ENCODE results near the gene SLC25A17.
"Not testable (repeated sequence)": the region's sequence is repeated elsewhere in the genome, so short reads cannot be mapped to it uniquely, and the experiment has no call there.

Gene SLC25A17

DNA sequence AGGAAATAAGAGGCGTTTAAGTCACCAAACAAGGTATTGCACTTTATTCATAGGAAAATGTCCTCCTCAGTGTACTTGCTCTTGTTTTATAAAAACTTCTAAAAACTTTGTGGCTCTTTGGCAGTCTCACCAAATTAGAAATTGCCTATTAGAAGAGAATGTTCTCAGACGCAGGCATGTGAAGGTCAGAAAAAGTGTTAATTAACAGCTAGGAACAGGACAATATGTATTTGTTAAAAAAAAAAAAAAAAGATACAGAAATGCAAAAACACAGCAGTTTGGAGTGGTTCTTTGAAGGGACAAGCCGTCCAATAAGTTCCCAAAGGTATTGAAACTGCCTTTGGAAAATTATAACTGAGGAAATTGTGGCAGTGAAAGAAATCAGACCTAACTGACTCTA, 67.9 kb downstream of the SLC25A17 start:
- no peak for DNase-seq

GRCh38 chr22:40749829-40750228, 69.3 kb downstream of the SLC25A17 start:
- DNase-seq, result no peak

GRCh38 chr22:40748388-40749355, 70.5 kb downstream of the SLC25A17 start:
- DNase-seq, result no peak

DNA sequence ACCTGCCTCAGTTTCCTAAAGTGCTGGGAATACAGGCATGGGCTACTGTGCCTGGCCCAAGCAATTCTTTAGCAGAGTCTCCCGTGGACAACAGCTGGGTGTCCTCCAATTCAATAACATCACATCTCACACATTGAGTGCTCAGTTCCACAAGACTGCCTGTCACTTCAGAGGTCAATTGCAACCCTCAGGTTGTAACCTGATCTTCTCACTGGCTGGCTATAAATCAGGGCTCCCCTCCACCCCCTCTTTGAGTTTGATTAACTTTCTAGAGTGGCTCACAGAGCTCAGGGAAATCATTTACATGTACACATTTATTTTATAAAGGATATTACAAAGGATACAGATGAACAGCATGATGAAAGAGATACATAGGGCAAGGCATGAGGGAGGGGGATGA, 71.8 kb downstream of the SLC25A17 start:
- DNase-seq, result no peak

DNA sequence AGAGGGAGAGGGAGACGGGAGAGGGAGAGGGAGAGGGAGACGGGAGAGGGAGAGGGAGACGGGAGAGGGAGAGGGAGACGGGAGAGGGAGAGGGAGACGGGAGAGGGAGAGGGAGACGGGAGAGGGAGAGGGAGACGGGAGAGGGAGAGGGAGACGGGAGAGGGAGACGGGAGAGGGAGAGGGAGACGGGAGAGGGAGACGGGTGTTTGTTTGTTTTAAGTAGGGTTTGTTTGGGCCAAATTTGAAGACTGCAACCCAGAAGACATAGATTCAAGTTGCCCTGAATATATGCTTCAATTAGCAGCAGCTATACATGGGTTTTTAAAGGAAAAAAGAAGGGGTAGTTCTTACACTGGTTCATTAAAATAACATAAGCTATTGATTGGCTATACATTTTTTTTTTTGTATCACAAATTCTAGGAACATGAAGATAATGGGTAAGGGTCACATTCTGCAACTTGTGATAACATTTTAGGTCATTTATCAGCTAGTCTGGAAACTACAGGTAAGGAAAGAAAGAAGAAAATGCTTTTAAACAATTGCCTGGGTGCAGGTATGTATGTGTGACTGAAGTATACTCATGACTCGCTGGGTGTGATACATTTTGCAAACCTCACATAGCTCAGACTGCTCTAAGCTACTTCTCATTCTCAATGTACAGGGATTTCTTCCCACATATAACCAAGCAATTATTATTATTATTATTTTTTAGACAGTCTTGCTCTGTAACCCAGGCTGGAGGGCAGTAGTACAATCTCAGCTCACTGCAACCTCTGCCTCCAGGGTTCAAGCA, 72.5 kb downstream of the SLC25A17 start:
- DNase-seq, result no peak

- no peak for DNase-seq
Observed at GRCh38 chr22:40743768-40744167, 75.4 kb downstream of the SLC25A17 start.

GRCh38 chr22:40741116-40741515, 78.0 kb downstream of the SLC25A17 start:
- no peak for DNase-seq

DNA sequence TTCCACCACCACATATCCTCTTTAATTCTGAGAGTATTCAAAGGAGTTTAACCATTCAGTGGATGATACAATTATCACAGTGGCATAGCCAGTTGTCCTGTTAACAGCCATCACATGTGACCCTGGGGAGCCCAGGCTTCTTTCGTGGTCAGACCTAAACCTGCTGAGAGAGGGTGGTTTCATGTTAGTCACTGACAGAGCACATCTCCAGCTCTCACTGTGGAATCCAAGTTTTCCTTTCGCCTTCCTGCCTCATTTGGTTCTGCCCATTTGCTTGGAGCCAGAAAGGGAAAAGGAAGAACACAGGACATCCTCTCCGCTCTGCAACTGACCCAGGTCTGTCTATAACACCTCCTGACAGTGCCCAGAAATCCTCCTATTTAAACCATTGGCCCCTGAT, 79.4 kb downstream of the SLC25A17 start:
- no peak for DNase-seq

GRCh38 chr22:40733919-40734318, 85.2 kb downstream of the SLC25A17 start:
- DNase-seq, result no peak

- no peak for DNase-seq
Observed at GRCh38 chr22:40732999-40733292, 86.2 kb downstream of the SLC25A17 start.

DNA sequence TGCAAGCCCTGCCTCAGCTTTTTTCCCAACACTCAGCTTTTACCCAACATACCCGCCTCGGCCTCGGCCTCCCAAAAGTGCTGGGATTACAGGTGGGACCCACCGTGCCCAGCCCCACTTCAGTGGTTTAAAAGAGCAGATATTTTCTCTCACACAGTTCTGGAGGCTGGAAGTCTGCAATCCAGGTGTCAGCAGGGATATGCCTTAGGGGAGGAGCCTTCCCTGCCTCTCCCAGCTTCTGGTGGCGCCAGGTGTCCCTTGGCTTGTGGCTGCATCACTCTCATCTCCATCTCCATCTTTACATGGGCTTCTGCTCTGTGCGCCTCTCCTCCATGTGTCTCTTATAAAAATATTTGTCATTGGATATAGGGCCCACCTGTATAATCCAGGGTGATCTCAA, 89.9 kb downstream of the SLC25A17 start:
- DNase-seq, result no peak

- no peak for DNase-seq
Observed at GRCh38 chr22:40728731-40729189, 90.4 kb downstream of the SLC25A17 start.

DNA sequence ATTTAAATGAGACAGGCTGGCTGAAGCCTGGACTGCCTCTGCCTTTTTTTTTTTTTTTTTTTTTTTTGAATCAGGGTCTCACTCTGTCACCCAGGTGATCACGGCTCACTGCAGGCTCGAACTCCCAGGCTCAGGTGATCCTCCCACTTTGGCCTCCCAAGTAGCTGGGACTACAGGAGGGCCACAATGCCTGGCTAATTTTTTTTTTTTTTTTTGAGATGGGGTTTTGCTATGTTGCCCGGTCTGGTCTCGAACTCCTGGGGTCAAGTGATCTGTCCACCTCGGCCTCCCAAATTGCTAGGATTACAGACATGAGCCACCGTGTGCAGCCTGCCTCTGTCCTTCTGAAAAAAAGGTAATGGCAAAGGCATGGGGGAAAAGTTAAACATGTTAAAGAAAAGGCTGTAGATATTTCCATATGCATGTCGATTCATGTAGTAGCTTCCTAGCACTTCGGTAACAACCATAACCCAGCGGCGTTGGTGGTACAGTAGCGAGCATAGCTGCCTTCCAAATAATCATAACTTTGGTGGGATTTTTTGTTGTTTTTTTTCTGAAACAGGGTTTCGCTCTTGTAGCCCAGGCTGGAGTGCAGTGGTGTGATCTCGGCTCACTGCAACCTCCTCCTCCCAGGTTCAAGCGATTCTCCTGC, 91.1 kb downstream of the SLC25A17 start:
- DNase-seq, result no peak

DNA sequence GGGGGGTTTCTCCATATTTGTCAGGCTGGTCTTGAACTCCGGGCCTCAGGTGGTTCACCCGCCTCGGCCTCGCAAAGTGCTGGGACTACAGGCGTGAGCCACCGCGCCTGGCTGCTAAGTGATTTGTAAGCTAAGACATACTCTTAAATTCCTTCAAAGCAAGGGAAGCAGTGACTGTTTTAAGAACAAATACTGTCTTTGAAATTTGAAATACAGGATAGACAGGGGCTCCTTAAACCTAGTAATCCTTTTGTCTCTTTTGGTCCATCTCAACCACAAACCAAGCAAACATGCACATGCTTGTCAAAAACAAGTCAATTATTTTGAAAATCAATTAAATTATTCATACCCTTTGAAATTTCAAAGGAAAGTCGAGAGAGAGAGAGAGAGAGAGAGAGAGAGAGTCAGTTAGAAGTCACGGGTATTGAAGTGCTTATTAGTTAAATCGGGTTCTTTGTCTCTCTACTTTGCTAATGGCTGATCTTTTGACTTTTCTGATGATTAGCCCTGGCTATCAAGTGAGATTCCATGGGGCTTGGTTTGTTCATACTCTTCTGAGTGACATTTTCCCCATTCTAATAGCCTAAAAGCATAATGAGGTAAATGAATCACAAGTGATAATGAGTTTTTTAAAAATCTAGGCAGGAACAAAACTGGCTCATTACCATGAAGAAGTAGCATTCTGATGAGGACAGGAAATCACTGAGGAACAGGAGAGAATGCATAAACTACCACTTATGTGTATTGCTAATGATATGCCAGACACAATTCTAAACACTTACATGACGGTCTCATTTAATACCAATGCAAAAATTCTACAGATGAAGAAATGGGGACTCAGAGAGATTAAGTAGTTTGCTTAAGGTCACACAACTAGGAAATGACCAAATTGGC, 91.8 kb downstream of the SLC25A17 start:
- no peak for DNase-seq

DNA sequence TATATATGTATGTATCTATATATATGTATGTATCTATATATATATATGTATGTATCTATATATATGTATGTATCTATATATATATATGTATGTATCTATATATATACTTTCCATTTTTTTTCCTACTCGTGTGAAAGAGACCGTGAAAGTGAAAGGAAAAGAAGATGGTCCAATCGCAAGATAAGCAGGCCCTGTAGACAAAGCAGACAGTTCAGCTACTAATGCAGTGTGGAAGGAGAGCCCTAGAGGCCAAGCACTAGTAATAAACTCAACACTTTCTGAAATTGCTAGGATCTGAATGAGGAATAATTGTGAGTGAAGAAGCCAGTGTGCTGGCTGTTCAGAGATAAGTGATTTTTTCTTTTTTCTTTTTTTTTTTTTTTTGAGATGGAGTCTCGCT, 92.6 kb downstream of the SLC25A17 start:
- no peak for DNase-seq

DNA sequence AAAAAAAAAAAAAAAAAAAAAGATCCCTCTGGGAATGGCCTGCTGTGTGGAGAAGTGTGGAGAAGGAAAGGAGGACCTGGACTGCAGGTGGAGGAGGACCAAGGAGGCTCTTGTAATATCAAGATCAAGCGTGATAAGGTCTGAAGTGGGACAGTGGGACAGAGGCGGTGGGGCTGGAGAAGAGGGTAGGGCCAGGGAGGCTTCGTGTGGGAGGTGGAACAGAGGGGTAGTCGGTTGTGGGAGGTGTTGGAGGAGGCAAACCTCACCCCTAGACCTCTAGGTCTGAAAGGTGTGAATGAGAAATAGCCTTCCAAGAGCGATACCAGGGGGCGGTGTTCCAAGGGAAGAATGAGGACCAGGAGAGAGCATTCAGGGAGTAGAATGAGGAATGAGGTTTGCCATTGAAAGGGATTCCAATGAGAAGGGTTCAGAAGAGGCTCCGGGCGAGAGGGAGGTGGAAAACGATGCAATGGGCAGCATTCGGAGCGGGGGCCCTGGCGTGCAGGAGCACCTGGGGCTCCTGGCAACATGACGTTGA, 95.7 kb downstream of the SLC25A17 start:
- DNase-seq, result no peak

DNA sequence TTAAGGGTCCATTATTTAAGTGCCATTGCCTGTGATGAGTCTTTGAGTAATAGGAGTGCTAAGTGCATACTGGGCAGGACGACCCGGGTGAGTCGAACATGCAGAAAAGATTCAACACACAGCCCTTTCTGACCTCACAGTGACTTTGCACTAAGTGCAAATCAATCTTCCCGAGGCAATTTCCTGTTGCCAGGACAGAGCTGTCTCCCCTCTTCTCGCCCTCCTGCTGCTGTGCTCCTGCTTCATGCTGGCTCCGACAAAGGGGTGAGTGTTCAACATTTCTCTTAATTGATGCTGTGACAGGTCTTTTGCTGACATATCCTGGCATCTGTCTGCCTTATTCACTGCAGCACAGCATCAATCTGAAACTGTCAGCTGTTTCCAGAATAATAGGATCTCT, 97.9 kb downstream of the SLC25A17 start:
- no peak for DNase-seq

GRCh38 chr22:40720538-40721256, 98.4 kb downstream of the SLC25A17 start:
- DNase-seq, result no peak

GRCh38 chr22:40720156-40720537, 99.0 kb downstream of the SLC25A17 start:
- DNase-seq, result not testable (repeated sequence)

Measured in hippocampal formation (tissue), 2 donors.